Fibroblast of villous mesenchyme (primary cell): ENCODE results near the gene CD96. TPM values are rescaled to one million over a fixed set of nuclear protein-coding genes. Genes with fewer than 3 reads are reported as not detected.
"Not testable (repeated sequence)": the region's sequence is repeated elsewhere in the genome, so short reads cannot be mapped to it uniquely, and the experiment has no call there.

Experiments
- DNase-seq: peaks from one replicate; pipeline ENCODE4 v3.0.0-alpha.2; 2010; ENCODE audit warnings: low read depth
- H3K4me3 ChIP-seq: 2 replicates; pipeline ENCODE4 v1.5.1; 2011; ENCODE audit warnings: low read depth, mild to moderate bottlenecking, low read length
- total RNA-seq: library from RNA; depleted of rRNA; stranded (reverse); fragments of >200 nt; gene quantifications from 2 replicates; pipeline ENCODE4 v1.2.3, GENCODE V29; 2012
- TF ChIP-seq, protein P1 (sequence below): IDR thresholded peaks from 2 replicates; pipeline ENCODE4 v1.5.1; 2012; ENCODE audit warnings: low read depth, mild to moderate bottlenecking, low read length; ENCODE audit not compliant: insufficient read depth

CD96 gene
- total RNA-seq, 1 donor: not detected

- H3K4me3 ChIP-seq: no peak overlapping the region
- no peak for DNase-seq
- TF ChIP-seq, protein P1, sequence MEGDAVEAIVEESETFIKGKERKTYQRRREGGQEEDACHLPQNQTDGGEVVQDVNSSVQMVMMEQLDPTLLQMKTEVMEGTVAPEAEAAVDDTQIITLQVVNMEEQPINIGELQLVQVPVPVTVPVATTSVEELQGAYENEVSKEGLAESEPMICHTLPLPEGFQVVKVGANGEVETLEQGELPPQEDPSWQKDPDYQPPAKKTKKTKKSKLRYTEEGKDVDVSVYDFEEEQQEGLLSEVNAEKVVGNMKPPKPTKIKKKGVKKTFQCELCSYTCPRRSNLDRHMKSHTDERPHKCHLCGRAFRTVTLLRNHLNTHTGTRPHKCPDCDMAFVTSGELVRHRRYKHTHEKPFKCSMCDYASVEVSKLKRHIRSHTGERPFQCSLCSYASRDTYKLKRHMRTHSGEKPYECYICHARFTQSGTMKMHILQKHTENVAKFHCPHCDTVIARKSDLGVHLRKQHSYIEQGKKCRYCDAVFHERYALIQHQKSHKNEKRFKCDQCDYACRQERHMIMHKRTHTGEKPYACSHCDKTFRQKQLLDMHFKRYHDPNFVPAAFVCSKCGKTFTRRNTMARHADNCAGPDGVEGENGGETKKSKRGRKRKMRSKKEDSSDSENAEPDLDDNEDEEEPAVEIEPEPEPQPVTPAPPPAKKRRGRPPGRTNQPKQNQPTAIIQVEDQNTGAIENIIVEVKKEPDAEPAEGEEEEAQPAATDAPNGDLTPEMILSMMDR: no peak
Measured at GRCh38 chr3:111517801-111518200, 24.2 kb upstream of the CD96 start.

DNA sequence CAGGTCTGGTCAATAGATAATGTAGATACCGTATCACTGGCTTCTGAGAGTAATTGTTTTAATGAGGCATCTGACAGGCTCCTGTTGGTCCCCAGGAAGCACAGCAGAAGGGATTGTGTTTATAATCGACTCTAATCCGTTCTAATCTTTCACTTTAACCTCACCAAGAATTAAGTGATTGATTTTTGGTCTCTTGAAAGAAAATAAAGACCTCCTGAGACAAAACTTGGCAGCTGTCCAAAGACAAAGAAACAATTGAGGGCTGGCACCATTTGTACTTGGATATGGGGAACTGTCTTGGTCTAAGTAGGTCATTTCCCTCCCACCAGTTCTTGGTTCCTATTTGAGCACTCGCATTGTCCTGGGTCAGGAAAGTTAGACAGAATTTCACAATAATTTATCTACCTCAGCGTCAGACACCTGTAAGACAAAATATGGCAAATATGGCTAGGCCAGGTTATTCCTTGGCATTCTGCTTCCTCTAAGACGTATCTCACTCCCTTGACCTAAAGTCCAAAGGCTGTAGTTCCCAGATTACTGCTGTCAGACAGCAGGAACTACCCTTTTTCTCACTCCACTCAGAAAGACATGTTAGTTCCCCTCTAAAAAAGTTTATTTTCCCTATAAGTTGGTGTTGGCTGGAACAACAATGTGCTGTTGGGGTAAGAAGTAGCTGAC, 22.7 kb upstream of the CD96 start:
- TF ChIP-seq, protein P1: no peak
- DNase-seq: no peak
- H3K4me3 ChIP-seq: no peak overlapping the region

GRCh38 chr3:111521891-111522290, 20.1 kb upstream of the CD96 start:
- peak; percentile 25 for DNase-seq
- TF ChIP-seq, protein P1: no peak
- H3K4me3 ChIP-seq: no peak overlapping the region

DNA sequence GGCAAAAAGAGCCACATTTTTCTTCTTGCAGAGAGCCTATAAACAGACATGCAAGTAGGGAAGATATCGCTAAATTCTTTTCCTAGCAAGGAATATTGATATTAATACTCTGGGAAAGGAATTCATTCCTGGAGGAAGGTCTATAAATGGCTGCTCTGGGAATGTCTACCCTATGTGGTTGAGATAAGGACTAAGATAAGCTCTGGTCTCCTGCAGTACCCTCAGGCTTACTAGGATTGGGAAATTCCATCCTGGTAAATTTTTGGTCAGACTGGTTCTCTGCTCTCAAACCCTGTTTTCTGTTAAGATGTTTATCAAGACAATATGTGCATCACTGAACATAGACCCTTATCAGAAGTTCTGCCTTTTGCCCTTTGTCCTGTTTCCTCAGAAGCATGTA, 17.5 kb upstream of the CD96 start:
- DNase-seq, H3K4me3 ChIP-seq: not testable (repeated sequence)

DNA sequence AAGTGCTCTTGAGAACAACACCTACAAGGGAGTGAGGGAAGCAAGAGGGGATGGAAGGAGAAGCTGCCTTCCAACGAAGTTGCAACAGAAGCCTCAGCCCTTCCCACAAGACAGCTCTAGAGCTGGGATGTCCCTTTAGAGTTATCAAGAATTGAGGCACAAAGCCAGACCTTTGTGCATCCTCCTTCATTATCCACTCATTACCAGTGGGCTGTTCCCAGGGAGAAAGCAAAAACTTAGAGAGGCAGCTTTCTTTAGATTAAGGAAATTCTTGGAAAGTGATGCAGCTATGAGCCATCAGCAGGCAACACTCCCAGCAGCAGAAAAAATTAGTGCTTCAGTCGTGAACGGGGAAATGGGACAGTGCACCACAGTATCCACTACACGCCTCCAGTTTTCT, 10.6 kb upstream of the CD96 start:
- DNase-seq: no peak
- no peak overlapping the region for H3K4me3 ChIP-seq
- TF ChIP-seq, protein P1: no peak

- no peak overlapping the region for H3K4me3 ChIP-seq
- peak; percentile 30 for DNase-seq
- TF ChIP-seq, protein P1: no peak
Measured at GRCh38 chr3:111534701-111535100, 7.3 kb upstream of the CD96 start.

- no peak for DNase-seq
- TF ChIP-seq, protein P1: no peak
- H3K4me3 ChIP-seq: no peak overlapping the region
Measured at GRCh38 chr3:111538111-111538510, 3.9 kb upstream of the CD96 start.
